ENCODE data around the gene EFEMP1. TPM values are rescaled to one million over a fixed set of nuclear protein-coding genes. Genes with fewer than 3 reads are reported as not detected.

The EFEMP1 gene
- total and polyA plus RNA-seq, 8 donors, result 7.0 to 50.8 (median 21.0) TPM

DNA sequence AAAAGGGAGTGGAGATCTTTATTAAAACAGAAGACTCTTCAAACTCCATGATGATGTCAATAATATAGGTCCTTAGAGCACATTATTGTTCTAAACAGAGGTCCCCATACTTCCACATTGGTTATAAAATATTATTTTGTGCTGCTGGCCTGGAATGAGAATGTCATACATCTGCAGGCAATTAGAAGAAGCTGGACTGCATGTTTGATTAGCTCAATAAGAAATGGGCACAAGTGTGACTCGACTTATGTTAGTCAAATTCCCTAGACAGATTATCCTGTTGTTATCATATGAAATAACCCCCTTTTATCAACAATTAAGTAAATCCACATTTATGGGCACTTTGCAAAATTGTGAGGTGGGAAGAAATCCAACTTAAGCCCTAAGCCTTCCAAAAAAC lies 8.8 kb downstream of the EFEMP1 start:
- no peak overlapping the region for H3K4me3 ChIP-seq
- no peaks in the 10 kb centered on the region for H3K4me1 ChIP-seq
- 83 to 100% methylated on average over 1 of the region's 1 CpG for WGBS, 2 donors
- FAIRE-seq, result no peak
- H3K27me3 ChIP-seq, result no peaks in the 10 kb centered on the region
- no peak for DNase-seq
- TF ChIP-seq, protein P1, sequence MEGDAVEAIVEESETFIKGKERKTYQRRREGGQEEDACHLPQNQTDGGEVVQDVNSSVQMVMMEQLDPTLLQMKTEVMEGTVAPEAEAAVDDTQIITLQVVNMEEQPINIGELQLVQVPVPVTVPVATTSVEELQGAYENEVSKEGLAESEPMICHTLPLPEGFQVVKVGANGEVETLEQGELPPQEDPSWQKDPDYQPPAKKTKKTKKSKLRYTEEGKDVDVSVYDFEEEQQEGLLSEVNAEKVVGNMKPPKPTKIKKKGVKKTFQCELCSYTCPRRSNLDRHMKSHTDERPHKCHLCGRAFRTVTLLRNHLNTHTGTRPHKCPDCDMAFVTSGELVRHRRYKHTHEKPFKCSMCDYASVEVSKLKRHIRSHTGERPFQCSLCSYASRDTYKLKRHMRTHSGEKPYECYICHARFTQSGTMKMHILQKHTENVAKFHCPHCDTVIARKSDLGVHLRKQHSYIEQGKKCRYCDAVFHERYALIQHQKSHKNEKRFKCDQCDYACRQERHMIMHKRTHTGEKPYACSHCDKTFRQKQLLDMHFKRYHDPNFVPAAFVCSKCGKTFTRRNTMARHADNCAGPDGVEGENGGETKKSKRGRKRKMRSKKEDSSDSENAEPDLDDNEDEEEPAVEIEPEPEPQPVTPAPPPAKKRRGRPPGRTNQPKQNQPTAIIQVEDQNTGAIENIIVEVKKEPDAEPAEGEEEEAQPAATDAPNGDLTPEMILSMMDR (IDR thresholded peaks at IDR 0.05), result no peak
- no peak for ATAC-seq
- H3K9me3 ChIP-seq, result no peaks in the 10 kb centered on the region
- intact Hi-C loops (cut with DNase I), result no loop called here
- no peaks in the 10 kb centered on the region for H3K36me3 ChIP-seq
- no peak overlapping the region for H3K27ac ChIP-seq

DNA sequence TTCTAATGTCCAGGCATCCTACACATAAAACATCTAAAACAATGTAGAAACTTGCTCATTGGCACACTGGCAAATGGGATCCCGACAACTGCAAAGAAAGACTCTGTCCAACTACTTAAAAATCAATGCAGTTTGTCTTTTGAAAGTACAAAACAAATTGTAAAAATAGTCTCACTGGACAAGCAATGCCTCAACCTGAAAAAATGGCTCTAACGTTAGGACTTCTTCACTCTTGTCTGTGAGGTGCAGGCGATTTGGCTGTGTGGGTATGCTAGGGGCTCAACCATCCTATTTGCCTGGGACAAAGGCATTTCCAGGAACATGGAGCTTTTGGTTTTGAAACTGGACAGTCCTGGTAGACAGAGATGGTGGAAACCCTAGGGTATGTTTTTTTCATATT lies 10.7 kb downstream of the EFEMP1 start:
- DNase-seq (no peak), ATAC-seq (no peak), FAIRE-seq (no peak)
- no peak overlapping the region for H3K4me3 ChIP-seq
- H3K36me3 ChIP-seq, result no peaks in the 10 kb centered on the region
- 69 to 76% methylated on average over 3 of the region's 3 CpGs for WGBS, 2 donors
- no peaks in the 10 kb centered on the region for H3K4me1 ChIP-seq
- TF ChIP-seq, protein P1 (IDR thresholded peaks at IDR 0.05), result no peak
- no peaks in the 10 kb centered on the region for H3K9me3 ChIP-seq
- no peaks in the 10 kb centered on the region for H3K27me3 ChIP-seq
- intact Hi-C loops (cut with DNase I), result no loop called here
- no peak overlapping the region for H3K27ac ChIP-seq

DNA sequence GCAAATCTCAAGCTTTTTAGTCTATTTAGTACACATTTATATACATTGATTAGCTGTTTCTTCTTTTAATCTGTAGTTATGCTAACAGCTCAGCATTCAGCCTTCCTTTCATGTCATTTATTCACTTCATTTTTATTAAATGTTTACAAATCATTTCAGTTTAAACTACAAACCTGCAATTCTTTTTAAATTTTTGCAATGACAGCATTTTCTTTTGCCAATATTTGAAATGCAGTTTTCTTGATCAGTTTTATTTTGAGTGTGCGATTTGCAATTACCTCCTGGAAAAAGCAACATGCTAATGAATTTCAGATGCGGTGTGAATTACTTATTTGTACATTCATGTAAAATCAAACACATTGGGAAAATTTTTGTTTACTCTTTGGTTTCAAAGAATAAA lies 13.5 kb downstream of the EFEMP1 start:
- H3K4me3 ChIP-seq, result no peak overlapping the region
- no peak for ATAC-seq
- intact Hi-C loops (cut with DNase I), result no loop called here
- WGBS, 2 donors, result 89 to 94% methylated on average over 2 of the region's 2 CpGs
- no peak for FAIRE-seq
- H3K27ac ChIP-seq, result no peak overlapping the region
- H3K4me1 ChIP-seq, result no peaks in the 10 kb centered on the region
- DNase-seq, result no peak
- TF ChIP-seq, protein P1 (IDR thresholded peaks at IDR 0.05), result no peak
- no peaks in the 10 kb centered on the region for H3K27me3 ChIP-seq
- H3K36me3 ChIP-seq, result no peaks in the 10 kb centered on the region
- no peaks in the 10 kb centered on the region for H3K9me3 ChIP-seq

DNA sequence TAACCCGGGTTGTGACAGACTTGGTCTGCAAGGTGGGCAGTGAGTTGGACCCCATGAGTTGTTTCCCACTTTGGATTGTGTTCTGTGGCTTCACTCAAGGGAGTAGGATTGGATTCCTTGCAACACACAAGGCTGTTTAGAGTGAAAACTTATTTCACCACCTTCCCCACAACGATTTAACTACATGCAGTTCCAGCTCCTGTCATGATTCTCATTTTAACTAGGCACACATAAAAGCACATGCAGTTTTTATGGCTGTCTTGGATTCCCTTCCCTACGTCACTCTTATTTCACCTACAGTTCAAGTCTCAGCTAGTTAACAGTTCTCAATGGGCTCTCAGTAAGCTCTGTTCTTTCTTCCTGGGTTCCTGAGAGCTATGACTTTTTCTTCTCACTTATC lies 15.9 kb downstream of the EFEMP1 start:
- FAIRE-seq (no peak), DNase-seq (no peak), ATAC-seq (no peak)
- H3K36me3 ChIP-seq, result no peaks in the 10 kb centered on the region
- intact Hi-C loops (cut with DNase I), result no loop called here
- H3K27ac ChIP-seq, result no peak overlapping the region
- no peaks in the 10 kb centered on the region for H3K9me3 ChIP-seq
- TF ChIP-seq, protein P1 (IDR thresholded peaks at IDR 0.05), result no peak
- 47 to 58% methylated on average over 3 of the region's 3 CpGs for WGBS, 2 donors
- peaks cover 0 to 5% (median 2%) of the 10 kb centered on the region in 3 donors for H3K4me1 ChIP-seq
- H3K27me3 ChIP-seq, result no peaks in the 10 kb centered on the region
- H3K4me3 ChIP-seq, result no peak overlapping the region

DNA sequence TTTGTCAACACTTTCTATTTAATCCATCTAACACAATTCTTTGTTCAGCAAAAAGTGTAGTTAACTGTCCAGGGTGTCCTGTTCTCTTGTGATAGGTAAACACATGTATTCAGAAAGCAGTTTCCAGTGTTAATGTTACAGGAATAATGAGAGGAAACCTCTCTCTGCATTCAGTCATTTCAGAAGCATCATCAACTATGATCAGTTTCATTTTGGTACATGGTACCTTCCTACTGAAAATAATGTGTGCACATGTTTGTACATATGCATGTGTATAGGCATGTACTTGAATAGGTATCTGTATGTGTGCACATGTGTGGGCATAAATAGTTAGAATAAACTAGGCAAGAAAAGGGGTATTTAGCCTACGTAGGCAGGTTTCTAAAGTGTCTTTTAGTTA lies 16.6 kb downstream of the EFEMP1 start:
- peaks cover 4 to 9% (median 5%) of the 10 kb centered on the region in 3 donors for H3K4me1 ChIP-seq
- intact Hi-C loops (cut with DNase I), result no loop called here
- no peak for ATAC-seq
- FAIRE-seq, result no peak
- no peak overlapping the region for H3K27ac ChIP-seq
- TF ChIP-seq, protein P1 (IDR thresholded peaks at IDR 0.05), result no peak
- H3K9me3 ChIP-seq, result no peaks in the 10 kb centered on the region
- WGBS, 2 donors, result 86 to 95% methylated on average over 1 of the region's 1 CpG
- DNase-seq, result no peak
- no peak overlapping the region for H3K4me3 ChIP-seq
- H3K36me3 ChIP-seq, result no peaks in the 10 kb centered on the region
- no peaks in the 10 kb centered on the region for H3K27me3 ChIP-seq

Measured in pancreas (tissue), 10 donors.